Neural progenitor cell (in vitro differentiated cells): ENCODE data around the gene DMKN.

Experiments
- CTCF ChIP-seq: fragments of 200-600 bp; sonication (generic); IDR thresholded peaks from 2 replicates; pipeline ENCODE4 v1.5.1; 2017; ENCODE audit warnings: antibody characterized with exemption, mild to moderate bottlenecking
- EZH2 ChIP-seq: fragments of 200-600 bp; sonication (generic); IDR thresholded peaks from 2 replicates; pipeline ENCODE4 v1.6.1; 2017; ENCODE audit warnings: antibody characterized with exemption, mild to moderate bottlenecking, moderate library complexity
- EZH2phosphoT487 ChIP-seq: fragments of 200-600 bp; sonication (generic); IDR thresholded peaks from 2 replicates; pipeline ENCODE4 v1.6.1; 2017; ENCODE audit warnings: antibody characterized with exemption

DNA sequence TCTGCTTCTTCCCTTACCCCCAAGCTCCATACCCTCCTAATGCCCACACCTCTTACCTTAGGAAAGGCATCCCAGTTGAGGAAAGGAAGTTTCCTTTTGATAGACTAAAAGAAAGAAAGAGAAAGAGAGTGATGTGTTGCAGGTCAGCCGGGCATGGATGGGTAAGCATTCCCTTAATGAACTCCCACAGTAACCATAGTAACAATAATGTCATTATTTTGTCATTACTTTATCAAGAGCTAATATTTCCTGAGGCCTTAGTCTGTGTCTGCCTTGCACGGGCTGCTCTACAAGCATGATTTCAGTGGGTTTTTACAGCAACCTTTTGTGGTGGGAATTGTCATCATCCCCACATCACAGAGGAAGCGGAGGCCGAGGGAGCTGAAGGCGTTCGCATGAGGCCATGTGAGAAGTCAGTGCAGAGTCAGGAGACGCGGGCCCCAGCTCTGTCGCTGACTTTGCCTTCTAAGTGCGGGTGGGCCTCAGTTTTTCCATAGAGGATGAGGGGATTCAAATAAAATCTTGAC lies 25.7 kb downstream of the DMKN start:
- TF ChIP-seq CTCF (no peak), EZH2 (no peak), EZH2phosphoT487 (no peak)
